ENCODE data around the gene EVI5L.
"Not testable (repeated sequence)": the region's sequence is repeated elsewhere in the genome, so short reads cannot be mapped to it uniquely, and the experiment has no call there.

The EVI5L gene

GRCh38 chr19:7829561-7830271 is at the start of gene EVI5L:
EVI5L (plus strand) TSS chr19:7830218; CDS start chr19:7846543, 16,325 bp downstream.
- DNase-seq: peak; percentile 99

- DNase-seq: no peak
Observed at GRCh38 chr19:7781157-7781556, 48.9 kb upstream of the EVI5L start.

GRCh38 chr19:7783991-7784423 is 46.0 kb upstream of the EVI5L start:
- DNase-seq: no peak

GRCh38 chr19:7784856-7785255 is 45.2 kb upstream of the EVI5L start:
- no peak for DNase-seq

- no peak for DNase-seq
Observed at GRCh38 chr19:7787141-7787540, 42.9 kb upstream of the EVI5L start.

- no peak for DNase-seq
Observed at GRCh38 chr19:7787602-7788177, 42.3 kb upstream of the EVI5L start.

- DNase-seq: peak; percentile 62
Observed at GRCh38 chr19:7788178-7788932, 41.7 kb upstream of the EVI5L start.

GRCh38 chr19:7788933-7789323 is 41.1 kb upstream of the EVI5L start:
- DNase-seq: no peak

- DNase-seq: no peak
Observed at GRCh38 chr19:7789447-7789846, 40.6 kb upstream of the EVI5L start.

GRCh38 chr19:7790416-7790815 is 39.6 kb upstream of the EVI5L start:
- DNase-seq: no peak

- DNase-seq: no peak
Observed at GRCh38 chr19:7792281-7792680, 37.7 kb upstream of the EVI5L start.

- DNase-seq: not testable (repeated sequence)
Observed at GRCh38 chr19:7792701-7793100, 37.3 kb upstream of the EVI5L start.

GRCh38 chr19:7793493-7793892 is 36.5 kb upstream of the EVI5L start:
- DNase-seq: no peak

GRCh38 chr19:7795555-7796161 is 34.4 kb upstream of the EVI5L start:
- no peak for DNase-seq

- DNase-seq: peak; percentile 90
Observed at GRCh38 chr19:7799640-7800355, 30.2 kb upstream of the EVI5L start.

- DNase-seq: no peak
Observed at GRCh38 chr19:7801020-7801570, 28.9 kb upstream of the EVI5L start.

- DNase-seq: no peak
Observed at GRCh38 chr19:7806234-7806633, 23.8 kb upstream of the EVI5L start.

- DNase-seq: no peak
Observed at GRCh38 chr19:7806876-7807275, 23.1 kb upstream of the EVI5L start.

- no peak for DNase-seq
Observed at GRCh38 chr19:7808108-7808507, 21.9 kb upstream of the EVI5L start.

GRCh38 chr19:7811989-7812388 is 18.0 kb upstream of the EVI5L start:
- DNase-seq: no peak

GRCh38 chr19:7815325-7815724 is 14.7 kb upstream of the EVI5L start:
- DNase-seq: no peak

- not testable (repeated sequence) for DNase-seq
Observed at GRCh38 chr19:7816040-7816439, 14.0 kb upstream of the EVI5L start.

- no peak for DNase-seq
Observed at GRCh38 chr19:7817801-7818200, 12.2 kb upstream of the EVI5L start.
